Astrocyte (in vitro differentiated cells and primary cell): Measurements from ENCODE around the gene METTL18. TPM values are rescaled to one million over a fixed set of nuclear protein-coding genes. Genes with fewer than 3 reads are reported as not detected.

ENCODE experiments used
- DNase-seq: peaks from one replicate; pipeline ENCODE4 v3.0.0-alpha.2; 2010; ENCODE audit warnings: low read depth
- FAIRE-seq: peaks from 2 replicates; lab custom pipeline; 2011; peaks lifted over from hg19 to GRCh38; lab: Jason Lieb, UNC
- H2AFZ ChIP-seq: 2 replicates; pipeline ENCODE4 v1.6.0; 2012; ENCODE audit warnings: low read depth, low read length, inconsistent platforms
- H3K27ac ChIP-seq: 2 replicates; pipeline ENCODE4 v1.5.1; 2011; ENCODE audit warnings: low read depth, low read length, inconsistent platforms
- H3K27me3 ChIP-seq: 2 replicates; pipeline ENCODE4 v1.6.0; 2011; ENCODE audit warnings: low read length, inconsistent platforms; ENCODE audit not compliant: insufficient read depth
- H3K36me3 ChIP-seq: 2 replicates; pipeline ENCODE4 v1.5.1; 2011; ENCODE audit warnings: low read length, inconsistent platforms; ENCODE audit not compliant: insufficient read depth
- H3K4me1 ChIP-seq: 2 replicates; pipeline ENCODE4 v1.5.1; 2011; ENCODE audit warnings: low read length, inconsistent platforms; ENCODE audit not compliant: insufficient read depth
- H3K4me2 ChIP-seq: 2 replicates; pipeline ENCODE4 v1.6.0; 2012; ENCODE audit warnings: low read length, inconsistent platforms
- H3K4me3 ChIP-seq: 2 replicates; pipeline ENCODE4 v1.5.1; 2011; ENCODE audit warnings: low read depth, mild to moderate bottlenecking, low read length, inconsistent platforms; ENCODE audit not compliant: insufficient read depth
- H3K79me2 ChIP-seq: 2 replicates; pipeline ENCODE4 v1.6.0; 2012; ENCODE audit warnings: mild to moderate bottlenecking, low read length, inconsistent platforms; ENCODE audit not compliant: insufficient read depth
- H3K9ac ChIP-seq: 2 replicates; pipeline ENCODE4 v1.6.0; 2012; ENCODE audit warnings: mild to moderate bottlenecking, low read length, inconsistent platforms
- H3K9me3 ChIP-seq: 2 replicates; pipeline ENCODE4 v1.5.1; 2012; ENCODE audit warnings: low read depth, mild to moderate bottlenecking, low read length, inconsistent platforms; ENCODE audit not compliant: insufficient read depth
- H4K20me1 ChIP-seq: 2 replicates; pipeline ENCODE4 v1.6.0; 2012; ENCODE audit warnings: low read length, inconsistent platforms; ENCODE audit not compliant: insufficient read depth
- H3K27ac Mint-ChIP-seq: one replicate; pipeline ENCODE4 v1.8.0; 2021; ENCODE audit warnings: mild to moderate bottlenecking, mixed read lengths; ENCODE audit not compliant: unreplicated experiment
- H3K27me3 Mint-ChIP-seq: one replicate; pipeline ENCODE4 v1.8.0; 2021; ENCODE audit warnings: low read depth, mixed read lengths; ENCODE audit not compliant: unreplicated experiment
- H3K36me3 Mint-ChIP-seq: one replicate; pipeline ENCODE4 v1.8.0; 2021; ENCODE audit warnings: low read depth, mixed read lengths; ENCODE audit not compliant: unreplicated experiment
- H3K4me1 Mint-ChIP-seq: one replicate; pipeline ENCODE4 v1.8.0; 2021; ENCODE audit warnings: low read depth, mixed read lengths; ENCODE audit not compliant: unreplicated experiment
- H3K4me3 Mint-ChIP-seq: one replicate; pipeline ENCODE4 v1.8.0; 2021; ENCODE audit warnings: mild to moderate bottlenecking, moderate library complexity, mixed read lengths; ENCODE audit not compliant: unreplicated experiment
- H3K9me3 Mint-ChIP-seq: one replicate; pipeline ENCODE4 v1.8.0; 2021; ENCODE audit warnings: mild to moderate bottlenecking, mixed read lengths; ENCODE audit not compliant: unreplicated experiment
- CTCF ChIP-seq: IDR thresholded peaks from 2 replicates; pipeline ENCODE4 v1.5.1; 2011; ENCODE audit warnings: low read depth, mild to moderate bottlenecking, inconsistent platforms, low read length, moderate library complexity; ENCODE audit not compliant: insufficient read depth
- EZH2 ChIP-seq: IDR thresholded peaks from 2 replicates; pipeline ENCODE4 v1.6.1; 2012; ENCODE audit warnings: mild to moderate bottlenecking, low read length, inconsistent platforms; ENCODE audit not compliant: insufficient read depth
- total RNA-seq: library from RNA; stranded (reverse); gene quantifications from 2 replicates; pipeline ENCODE4 v1.2.1, GENCODE V29; 2021

Gene METTL18
- total RNA-seq, 1 donor from 2014 or later = 3.9 TPM

GRCh38 chr1:169796274-169796810, 1.6 kb upstream of the METTL18 start:
- H3K27ac Mint-ChIP-seq = no peak overlapping the region
- FAIRE-seq = no peak

GRCh38 chr1:169795687-169796086, 980 bp upstream of the METTL18 start:
- no peak for TF ChIP-seq EZH2
- no peak for TF ChIP-seq CTCF
- Histone ChIP-seq H3K9me3 (no peaks in the 10 kb centered on the region), H3K27me3 (no peaks in the 10 kb centered on the region), H3K79me2 (peaks cover 34% of the 10 kb centered on the region), H3K9ac (peak overlapping the region; percentile 93), H3K4me1 (peaks cover 7% of the 10 kb centered on the region), H3K4me3 (peak overlapping the region; percentile 95), H4K20me1 (no peaks in the 10 kb centered on the region), H3K27ac (no peak overlapping the region), H2AFZ (peak overlapping the region; percentile 96), H3K4me2 (peak overlapping the region; percentile 87), H3K36me3 (no peaks in the 10 kb centered on the region)
- no peak for FAIRE-seq
- Mint-ChIP-seq H3K4me3 (peak overlapping the region; percentile 98), H3K4me1 (peaks cover 2% of the 10 kb centered on the region), H3K36me3 (no peaks in the 10 kb centered on the region), H3K27ac (no peak overlapping the region), H3K9me3 (no peaks in the 10 kb centered on the region), H3K27me3 (no peaks in the 10 kb centered on the region)
- no peak for DNase-seq

More at GRCh38 chr1:169796274-169796810, 1.6 kb upstream of the METTL18 start:
- Mint-ChIP-seq H3K4me3 (no peak overlapping the region), H3K27me3 (no peaks in the 10 kb centered on the region), H3K4me1 (peaks cover 2% of the 10 kb centered on the region), H3K36me3 (no peaks in the 10 kb centered on the region), H3K9me3 (no peaks in the 10 kb centered on the region)
- peaks cover 7% of the 10 kb centered on the region for H3K4me1 ChIP-seq
- peaks cover 34% of the 10 kb centered on the region for H3K79me2 ChIP-seq
- H3K4me2 ChIP-seq = peak overlapping the region; percentile 87
- peak overlapping the region; percentile 93 for H3K9ac ChIP-seq
- H3K27ac ChIP-seq = no peak overlapping the region
- H3K36me3 ChIP-seq = no peaks in the 10 kb centered on the region
- H2AFZ ChIP-seq = no peak overlapping the region
- H3K4me3 ChIP-seq = peak overlapping the region; percentile 95
- TF ChIP-seq CTCF (no peak), EZH2 (no peak)
- no peaks in the 10 kb centered on the region for H4K20me1 ChIP-seq
- H3K9me3 ChIP-seq = no peaks in the 10 kb centered on the region
- no peak for DNase-seq
- H3K27me3 ChIP-seq = no peaks in the 10 kb centered on the region

GRCh38 chr1:169793730-169794129, 977 bp downstream of the METTL18 start:
- H4K20me1 ChIP-seq = no peaks in the 10 kb centered on the region
- H3K27me3 ChIP-seq = peaks cover 2% of the 10 kb centered on the region
- peaks cover 7% of the 10 kb centered on the region for H3K4me1 ChIP-seq
- H3K4me2 ChIP-seq = peak overlapping the region; percentile 87
- H3K9ac ChIP-seq = peak overlapping the region; percentile 93
- H3K36me3 ChIP-seq = no peaks in the 10 kb centered on the region
- H3K4me3 Mint-ChIP-seq = peak overlapping the region; percentile 98
- H2AFZ ChIP-seq = peak overlapping the region; percentile 96
- no peaks in the 10 kb centered on the region for H3K9me3 ChIP-seq
- no peak for FAIRE-seq
- H3K79me2 ChIP-seq = peaks cover 25% of the 10 kb centered on the region
- H3K4me3 ChIP-seq = peak overlapping the region; percentile 95
- no peaks in the 10 kb centered on the region for H3K9me3 Mint-ChIP-seq
- H3K27ac Mint-ChIP-seq = no peak overlapping the region
- TF ChIP-seq EZH2 = no peak
- TF ChIP-seq CTCF = no peak
- H3K4me1 Mint-ChIP-seq = peaks cover 2% of the 10 kb centered on the region
- no peaks in the 10 kb centered on the region for H3K36me3 Mint-ChIP-seq
- no peak for DNase-seq
- H3K27ac ChIP-seq = no peak overlapping the region
- no peaks in the 10 kb centered on the region for H3K27me3 Mint-ChIP-seq
